Activated naive CD4-positive, alpha-beta T cell treated with anti-CD3 and anti-CD28 coated beads for 36 hours (primary cell): ENCODE measurements around the gene MDH1. TPM values are rescaled to one million over a fixed set of nuclear protein-coding genes. Genes with fewer than 3 reads are reported as not detected.
"Not testable (repeated sequence)": the region's sequence is repeated elsewhere in the genome, so short reads cannot be mapped to it uniquely, and the experiment has no call there.

Experiments used
- CTCF ChIA-PET: fragments of 350-600 bp; sonication (Branson Sonifier 250); formaldehyde crosslinking; loops from one replicate; lab custom pipeline; 2021; ENCODE audit warnings: antibody characterized with exemption; lab: Charles Lee
- DNase-seq: peaks from one replicate; pipeline ENCODE4 v3.0.0-alpha.2; 2020
- H3K27ac Mint-ChIP-seq: one replicate; pipeline ENCODE4 v1.8.0; 2021; ENCODE audit warnings: mild to moderate bottlenecking, mixed read lengths
- H3K27me3 Mint-ChIP-seq: one replicate; pipeline ENCODE4 v1.8.0; 2021; ENCODE audit warnings: low read depth, mixed read lengths
- H3K36me3 Mint-ChIP-seq: one replicate; pipeline ENCODE4 v1.8.0; 2021; ENCODE audit warnings: low read depth, mixed read lengths
- H3K4me1 Mint-ChIP-seq: one replicate; pipeline ENCODE4 v1.8.0; 2021; ENCODE audit warnings: low read depth, mixed read lengths
- H3K4me3 Mint-ChIP-seq: one replicate; pipeline ENCODE4 v1.8.0; 2021; ENCODE audit warnings: mild to moderate bottlenecking, moderate library complexity, mixed read lengths
- H3K9me3 Mint-ChIP-seq: one replicate; pipeline ENCODE4 v1.8.0; 2021; ENCODE audit warnings: mixed read lengths
- intact Hi-C: fragments of 100-400 bp; cut with micrococcal nuclease; formaldehyde crosslinking; loops from one replicate; pipeline ENCODE4 v1.15.1; 2023
- total RNA-seq, 2 experiments: library from RNA; stranded (reverse); gene quantifications; one replicate each; pipeline ENCODE4 v1.2.3, GENCODE V29; 2021

The MDH1 gene
- total RNA-seq, 2 experiments from 2014 or later: 269 to 275 TPM

DNA sequence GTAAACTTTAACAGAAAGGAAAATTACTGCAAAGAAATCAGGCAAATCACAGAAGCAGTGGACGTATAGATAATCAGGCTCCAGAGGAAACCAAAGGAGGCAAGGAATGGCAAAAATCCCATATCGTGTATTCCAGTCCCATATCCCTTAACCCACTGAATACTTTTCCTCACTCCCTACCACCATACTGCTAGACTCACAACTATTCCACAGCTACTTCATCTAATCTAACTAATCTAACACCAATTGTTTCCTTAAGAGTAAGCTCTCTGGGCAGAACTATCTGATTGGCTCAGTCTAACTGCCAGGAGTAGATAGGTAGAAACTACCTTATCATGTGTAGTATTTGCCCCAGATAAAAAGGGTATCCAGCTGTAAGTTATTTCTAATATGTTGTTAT, 16.8 kb upstream of the MDH1 start:
- H3K27ac Mint-ChIP-seq: no peak overlapping the region
- CTCF ChIA-PET: no interaction called here
- H3K4me1 Mint-ChIP-seq: no peaks in the 10 kb centered on the region
- peaks cover 19% of the 10 kb centered on the region for H3K9me3 Mint-ChIP-seq
- H3K36me3 Mint-ChIP-seq: peaks cover 17% of the 10 kb centered on the region
- H3K4me3 Mint-ChIP-seq: no peak overlapping the region
- DNase-seq: no peak
- H3K27me3 Mint-ChIP-seq: no peaks in the 10 kb centered on the region
- intact Hi-C loops: no loop called here

DNA sequence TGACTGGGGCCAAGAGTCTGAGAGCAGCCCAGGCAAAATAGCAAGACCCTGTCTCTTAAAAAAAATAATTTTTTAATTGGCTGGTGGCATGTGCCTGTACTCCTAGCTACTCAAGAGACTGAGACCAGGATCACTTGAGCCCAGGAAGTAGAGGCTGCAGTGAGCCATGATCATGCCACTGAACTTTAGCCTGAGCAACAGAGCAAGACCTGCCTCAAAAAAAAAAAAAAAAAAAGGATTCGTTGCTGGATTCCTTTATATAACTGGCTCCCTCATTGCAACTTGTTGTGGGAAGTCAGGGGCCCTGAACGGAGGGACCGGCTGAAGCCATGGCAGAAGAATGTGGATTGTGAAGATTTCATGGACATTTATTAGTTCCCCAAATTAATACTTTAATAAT, 15.7 kb upstream of the MDH1 start:
- DNase-seq, intact Hi-C loops, H3K27me3 Mint-ChIP-seq, H3K4me3 Mint-ChIP-seq, H3K27ac Mint-ChIP-seq, CTCF ChIA-PET, H3K4me1 Mint-ChIP-seq: not testable (repeated sequence)
- Mint-ChIP-seq H3K9me3 (peaks cover 14% of the 10 kb centered on the region), H3K36me3 (peaks cover 14% of the 10 kb centered on the region)

DNA sequence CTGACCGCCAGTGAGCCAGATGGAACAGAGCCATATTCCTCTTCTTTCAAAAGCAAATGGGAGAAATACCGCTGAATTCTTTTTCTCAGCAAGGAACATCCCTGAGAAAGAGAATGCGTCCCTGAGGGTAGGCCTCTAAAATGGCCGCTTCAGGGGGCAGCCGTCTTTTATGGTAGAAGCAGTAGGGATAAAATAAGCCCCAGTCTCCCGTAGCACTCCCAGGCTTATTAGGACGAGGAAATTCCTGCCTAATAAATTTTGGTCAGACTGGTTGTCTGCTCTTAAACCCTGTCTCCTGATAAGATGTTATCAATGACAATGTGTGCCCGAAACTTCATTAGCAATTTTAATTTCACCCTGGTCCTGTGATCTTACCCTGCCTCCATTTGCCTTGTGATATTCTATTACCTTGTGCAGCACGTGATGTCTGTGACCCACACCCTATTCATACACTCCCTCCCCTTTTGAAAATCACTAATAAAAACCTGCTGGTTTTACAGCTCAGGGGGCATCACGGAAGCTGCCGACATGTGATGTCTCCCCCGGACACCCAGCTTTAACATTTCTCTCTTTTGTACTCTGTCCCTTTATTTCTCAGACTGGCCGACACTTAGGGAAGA, 14.9 kb upstream of the MDH1 start:
- H3K4me1 Mint-ChIP-seq, DNase-seq, intact Hi-C loops, H3K4me3 Mint-ChIP-seq, H3K9me3 Mint-ChIP-seq, H3K27ac Mint-ChIP-seq, CTCF ChIA-PET, H3K27me3 Mint-ChIP-seq: not testable (repeated sequence)
- peaks cover 10% of the 10 kb centered on the region for H3K36me3 Mint-ChIP-seq

DNA sequence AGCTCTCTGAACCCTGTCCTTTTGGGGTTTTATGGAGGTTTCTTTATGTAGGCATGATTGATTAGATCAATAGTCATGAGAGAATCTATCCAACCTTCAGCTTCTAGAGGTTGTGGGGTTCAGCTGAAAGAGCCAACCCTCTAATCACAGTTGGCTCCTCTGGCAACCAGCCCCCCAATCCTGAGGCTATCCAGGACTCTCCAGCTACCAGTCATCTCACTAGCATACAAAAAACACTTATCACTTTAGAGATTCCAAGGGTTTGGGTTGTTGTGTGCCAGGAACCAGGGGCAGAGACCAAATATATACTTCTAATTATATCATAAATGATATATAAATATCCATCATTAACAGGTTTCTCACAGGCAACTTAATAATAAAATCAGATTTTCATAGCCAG, 12.2 kb upstream of the MDH1 start:
- Mint-ChIP-seq H3K27me3 (no peaks in the 10 kb centered on the region), H3K4me1 (peaks cover 2% of the 10 kb centered on the region), H3K9me3 (peaks cover 4% of the 10 kb centered on the region), H3K4me3 (no peak overlapping the region), H3K27ac (no peak overlapping the region), H3K36me3 (peaks cover 3% of the 10 kb centered on the region)
- DNase-seq: no peak
- intact Hi-C loops: no loop called here
- CTCF ChIA-PET: no interaction called here

DNA sequence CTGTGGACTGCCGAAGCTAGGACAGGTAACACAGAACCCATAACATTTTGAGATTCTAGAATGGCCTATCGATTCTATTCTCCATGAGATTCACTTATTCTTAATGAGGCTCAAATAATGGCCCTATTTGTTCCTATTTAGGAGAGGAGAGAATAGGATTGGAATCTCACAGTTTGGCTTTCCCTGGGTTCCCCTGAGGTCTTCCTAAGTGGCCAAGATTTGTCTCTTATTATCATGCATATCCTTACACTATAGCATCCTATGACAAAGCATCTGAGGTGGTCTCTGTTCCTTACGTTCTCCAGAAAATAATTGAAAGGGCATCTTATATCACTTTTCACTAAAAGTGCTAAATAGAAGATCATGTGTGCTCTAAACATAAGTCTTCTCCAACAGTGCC, 10.0 kb upstream of the MDH1 start:
- intact Hi-C loops: no loop called here
- no peak overlapping the region for H3K27ac Mint-ChIP-seq
- H3K27me3 Mint-ChIP-seq: no peaks in the 10 kb centered on the region
- peaks cover 3% of the 10 kb centered on the region for H3K36me3 Mint-ChIP-seq
- H3K4me3 Mint-ChIP-seq: no peak overlapping the region
- peaks cover 4% of the 10 kb centered on the region for H3K9me3 Mint-ChIP-seq
- CTCF ChIA-PET: no interaction called here
- no peak for DNase-seq
- H3K4me1 Mint-ChIP-seq: peaks cover 5% of the 10 kb centered on the region

DNA sequence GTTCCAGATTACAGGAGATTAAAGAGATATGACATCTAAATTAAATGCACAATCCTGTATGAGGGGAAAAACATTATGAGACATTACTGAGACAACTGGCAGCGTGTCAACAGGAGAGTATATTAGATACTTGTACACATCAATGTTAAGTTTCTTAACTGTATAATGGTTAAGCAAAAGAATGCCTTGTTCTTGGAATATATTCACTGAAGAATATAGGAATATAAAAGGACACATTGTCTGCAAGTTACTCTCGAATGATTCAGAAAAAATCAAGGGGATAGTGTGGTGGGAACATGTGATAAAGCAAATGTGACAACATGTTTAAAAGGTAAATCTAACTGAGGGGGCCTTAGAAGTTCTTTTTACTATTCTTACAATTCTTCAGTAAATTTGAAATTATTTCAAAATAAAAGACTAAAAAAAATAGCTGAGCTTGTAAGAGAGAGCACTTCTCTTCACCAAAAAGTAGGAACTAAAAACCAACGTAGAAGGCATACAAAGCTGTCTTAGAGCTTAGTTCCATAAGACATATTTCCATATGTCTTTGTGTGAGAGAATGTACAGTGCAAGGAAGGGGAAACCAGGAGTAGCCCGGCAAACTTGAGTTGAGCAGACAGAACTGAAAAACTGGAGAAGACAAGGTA, 8.0 kb upstream of the MDH1 start:
- H3K27ac Mint-ChIP-seq: no peak overlapping the region
- intact Hi-C loops: loop anchor here (10.0 kb wide), 1 partner anchor 1276 kb away; no protein-coding TSS in a partner anchor

DNA sequence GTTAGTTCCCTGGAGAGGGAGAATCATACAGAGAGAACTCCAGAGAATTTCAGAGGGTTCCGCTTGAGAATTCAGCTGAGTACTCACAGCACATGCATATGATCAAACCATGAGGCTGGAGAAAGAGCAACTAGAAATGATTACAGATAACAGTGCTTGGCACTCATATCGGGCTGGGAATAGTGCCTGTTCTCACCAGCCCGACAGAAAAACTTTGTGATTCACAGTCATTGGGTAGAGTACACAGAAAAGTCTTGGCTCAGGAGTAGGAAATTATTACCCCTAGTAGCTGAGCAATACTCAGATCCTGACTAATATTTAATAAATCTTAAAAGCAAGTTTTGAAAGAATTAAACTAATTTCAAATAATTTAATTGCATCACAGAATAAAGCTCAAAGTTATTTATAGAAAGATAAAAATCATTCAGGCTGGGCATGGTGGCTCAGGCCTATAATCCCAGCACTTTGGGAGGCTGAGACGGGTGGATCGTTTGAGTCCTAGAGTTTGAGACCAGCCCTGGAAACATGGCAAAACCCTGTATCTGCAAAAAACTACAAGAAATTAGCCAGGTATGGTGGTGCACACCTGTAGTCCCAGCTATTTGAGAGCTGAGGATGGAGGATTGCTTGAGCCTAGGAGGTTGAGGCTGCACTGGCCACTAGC, 7.3 kb upstream of the MDH1 start:
- intact Hi-C loops: loop anchor here (10.0 kb wide), 1 partner anchor 1277 kb away; no protein-coding TSS in a partner anchor
- Mint-ChIP-seq H3K9me3 (no peaks in the 10 kb centered on the region), H3K36me3 (no peaks in the 10 kb centered on the region), H3K4me3 (no peak overlapping the region), H3K27ac (no peak overlapping the region), H3K27me3 (no peaks in the 10 kb centered on the region), H3K4me1 (peaks cover 5% of the 10 kb centered on the region)
- DNase-seq: no peak
- CTCF ChIA-PET: interaction anchor here (0.6 kb wide), 1 partner anchor 519 kb away, joined by 4 read pairs; no protein-coding TSS in a partner anchor

More for the DNA sequence above, 8.0 kb upstream of the MDH1 start:
- H3K36me3 Mint-ChIP-seq: no peaks in the 10 kb centered on the region
- H3K4me1 Mint-ChIP-seq: peaks cover 5% of the 10 kb centered on the region
- CTCF ChIA-PET: no interaction called here
- H3K9me3 Mint-ChIP-seq: no peaks in the 10 kb centered on the region
- no peak for DNase-seq
- H3K4me3 Mint-ChIP-seq: no peak overlapping the region
- no peaks in the 10 kb centered on the region for H3K27me3 Mint-ChIP-seq

DNA sequence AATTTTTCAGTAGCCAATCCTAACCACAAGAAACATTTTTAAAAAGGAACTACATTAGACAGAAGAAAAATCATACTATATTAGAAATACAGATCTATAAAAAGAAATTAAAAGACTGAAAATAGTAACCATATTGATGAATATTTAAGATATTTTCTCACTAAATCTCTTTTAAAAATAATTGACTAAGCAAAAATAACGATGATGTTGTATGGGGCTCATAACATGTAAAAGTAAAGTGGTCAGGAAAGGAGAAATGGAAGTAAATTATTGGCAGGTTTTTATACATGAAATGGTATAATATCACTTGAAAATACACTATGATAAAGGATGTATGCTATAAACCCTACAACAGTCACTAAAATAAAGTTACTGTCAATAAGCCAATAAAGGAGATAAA, 5.9 kb upstream of the MDH1 start:
- intact Hi-C loops: loop anchor here (10.0 kb wide), 1 partner anchor 1278 kb away; no protein-coding TSS in a partner anchor
- no peaks in the 10 kb centered on the region for H3K9me3 Mint-ChIP-seq
- H3K27me3 Mint-ChIP-seq: no peaks in the 10 kb centered on the region
- no peak overlapping the region for H3K4me3 Mint-ChIP-seq
- CTCF ChIA-PET: interaction anchor here (0.6 kb wide), 1 partner anchor 143 kb away, joined by 3 read pairs; no protein-coding TSS in a partner anchor
- H3K27ac Mint-ChIP-seq: no peak overlapping the region
- H3K36me3 Mint-ChIP-seq: no peaks in the 10 kb centered on the region
- peaks cover 13% of the 10 kb centered on the region for H3K4me1 Mint-ChIP-seq
- no peak for DNase-seq

DNA sequence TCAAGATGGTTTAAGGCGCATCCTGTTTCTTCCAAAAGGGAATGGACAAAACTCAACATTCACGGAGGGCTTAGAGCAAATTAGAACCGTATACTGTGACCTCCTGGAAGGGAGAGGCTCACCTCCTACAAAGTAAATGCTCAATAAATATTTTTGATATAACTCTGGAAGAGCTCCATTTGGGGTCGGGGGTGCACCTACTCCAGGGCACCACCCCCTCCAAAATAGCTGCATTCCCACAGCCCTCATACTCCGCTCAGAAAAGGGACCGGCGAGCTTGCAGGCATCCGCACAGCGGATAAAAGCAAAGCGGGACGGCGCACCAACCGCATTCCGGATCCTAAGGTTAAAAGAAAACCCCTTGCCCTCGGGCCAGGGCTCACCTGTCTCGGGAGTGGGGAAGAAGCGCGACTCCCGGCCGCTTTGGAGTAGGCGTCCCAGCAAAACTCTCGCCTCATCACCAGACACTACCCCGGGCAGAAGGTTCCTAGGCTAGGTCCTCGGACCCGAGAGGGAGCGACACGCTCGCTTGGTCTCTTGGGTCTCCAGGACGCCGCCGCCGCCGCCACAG, 864 bp upstream of the MDH1 start:
- CTCF ChIA-PET: interaction anchor here (0.6 to 1.5 kb wide), 2 partner anchors 102 to 273 kb away, joined by 3 to 7 read pairs; no protein-coding TSS in a partner anchor
- Mint-ChIP-seq H3K4me3 (peak overlapping the region; percentile 99), H3K27me3 (no peaks in the 10 kb centered on the region), H3K27ac (peak overlapping the region; percentile 94), H3K4me1 (peaks cover 28% of the 10 kb centered on the region), H3K9me3 (no peaks in the 10 kb centered on the region), H3K36me3 (peaks cover 4% of the 10 kb centered on the region)
- DNase-seq: no peak
- intact Hi-C loops: loop anchor here (1.0 to 10.0 kb wide), 20 partner anchors 67 to 1826 kb away; partner anchors contain the start of genes AFTPH, CEP68, EHBP1 and FAM161A

DNA sequence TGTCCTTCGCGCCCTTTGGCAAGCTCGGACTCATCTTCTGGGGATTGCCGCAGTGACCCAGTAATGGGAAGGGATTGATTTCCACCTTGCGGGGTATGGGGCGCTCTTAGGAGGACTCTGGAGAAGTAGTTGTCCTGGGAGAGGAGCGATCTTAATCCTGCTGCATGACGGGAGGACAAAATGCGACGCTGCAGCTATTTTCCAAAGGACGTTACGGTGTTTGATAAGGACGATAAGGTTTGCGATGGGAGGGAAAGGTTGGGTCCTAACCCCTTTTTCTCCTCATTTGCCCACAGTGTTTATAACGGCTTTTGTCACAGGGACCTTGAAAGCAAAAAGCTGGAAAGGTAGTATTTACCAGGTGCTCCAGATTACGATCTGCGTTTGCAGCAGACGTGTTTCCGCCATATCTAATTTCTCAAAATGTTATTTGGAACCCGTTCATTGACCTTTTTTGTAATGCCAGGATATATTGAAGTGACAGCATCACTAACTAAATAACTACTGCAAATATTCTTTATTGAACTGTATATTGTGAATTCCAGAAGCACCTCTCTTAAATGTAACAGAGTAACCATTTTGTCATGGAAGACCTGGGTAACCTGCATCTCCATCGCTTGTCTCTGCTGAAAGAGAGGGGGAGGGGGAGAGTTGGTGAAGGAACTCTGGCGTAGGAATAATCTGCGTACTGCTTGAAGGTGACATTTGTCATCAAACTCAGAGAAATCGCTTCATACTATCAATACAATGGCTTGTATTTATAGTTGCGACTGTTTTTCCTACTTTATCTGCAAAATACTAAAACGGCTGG, 590 bp downstream of the MDH1 start:
- intact Hi-C loops: loop anchor here (2.0 to 10.0 kb wide), 8 partner anchors 299 to 1827 kb away; partner anchors contain the start of gene CEP68
- Mint-ChIP-seq H3K36me3 (peaks cover 8% of the 10 kb centered on the region), H3K4me3 (peak overlapping the region; percentile 99), H3K27ac (peak overlapping the region; percentile 94), H3K4me1 (peaks cover 34% of the 10 kb centered on the region), H3K9me3 (no peaks in the 10 kb centered on the region), H3K27me3 (no peaks in the 10 kb centered on the region)
- no peak for DNase-seq
- CTCF ChIA-PET: no interaction called here

DNA sequence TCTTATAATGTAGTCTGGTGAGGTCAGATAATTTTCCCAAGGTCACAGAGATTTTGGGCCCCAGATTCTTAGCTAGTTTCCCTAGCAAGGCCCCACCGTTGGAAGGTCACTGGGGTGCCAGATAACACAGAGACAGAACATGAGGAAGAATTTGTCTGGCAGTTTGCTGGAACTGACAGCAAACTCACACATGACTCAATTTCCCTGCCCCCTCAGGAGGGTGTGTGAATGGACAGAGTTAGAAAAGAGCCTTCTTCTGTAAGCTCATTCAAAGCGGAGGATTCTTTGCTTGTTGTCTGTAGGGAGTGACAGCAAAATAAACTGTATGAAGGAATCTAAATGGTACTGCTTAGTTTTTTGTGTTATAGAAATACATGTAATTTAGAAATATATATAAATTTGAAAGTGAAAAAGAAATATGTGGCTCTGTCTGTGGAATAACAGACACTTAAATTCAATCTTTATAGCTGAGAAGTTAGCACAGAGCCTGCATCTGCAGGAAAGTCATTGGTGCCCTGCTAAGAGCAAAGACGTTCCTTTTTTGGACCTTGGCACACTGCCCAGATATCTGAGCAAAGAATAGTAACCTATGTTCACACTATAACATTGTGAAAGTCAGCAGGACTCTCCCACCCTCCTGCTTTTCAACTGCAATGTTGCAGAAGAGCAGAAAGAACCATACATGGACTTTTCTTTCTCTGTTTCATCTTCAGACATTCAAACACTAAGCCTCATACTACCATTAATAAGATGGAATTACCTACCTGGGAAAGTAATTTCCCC, 2.1 kb downstream of the MDH1 start:
- H3K4me1 Mint-ChIP-seq: peaks cover 37% of the 10 kb centered on the region
- CTCF ChIA-PET: no interaction called here
- H3K27me3 Mint-ChIP-seq: no peaks in the 10 kb centered on the region
- no peak overlapping the region for H3K27ac Mint-ChIP-seq
- intact Hi-C loops: no loop called here
- peak overlapping the region; percentile 11 for H3K4me3 Mint-ChIP-seq
- H3K9me3 Mint-ChIP-seq: no peaks in the 10 kb centered on the region
- peaks cover 12% of the 10 kb centered on the region for H3K36me3 Mint-ChIP-seq
- no peak for DNase-seq
